Stimulated activated CD4-positive, alpha-beta T cell treated with anti-CD3 and anti-CD28 coated beads, TNF-alpha, amount 100 ng/mL, for 4 hours (primary cell): ENCODE data around the gene DEGS1.
"Not testable (repeated sequence)": the region's sequence is repeated elsewhere in the genome, so short reads cannot be mapped to it uniquely, and the experiment has no call there.

Experiments used
- DNase-seq, 3 experiments: peaks; one replicate each; pipeline ENCODE4 v3.0.0-alpha.2; 2020; ENCODE audit warnings: low read depth in 3 of 3

Gene DEGS1

DNA sequence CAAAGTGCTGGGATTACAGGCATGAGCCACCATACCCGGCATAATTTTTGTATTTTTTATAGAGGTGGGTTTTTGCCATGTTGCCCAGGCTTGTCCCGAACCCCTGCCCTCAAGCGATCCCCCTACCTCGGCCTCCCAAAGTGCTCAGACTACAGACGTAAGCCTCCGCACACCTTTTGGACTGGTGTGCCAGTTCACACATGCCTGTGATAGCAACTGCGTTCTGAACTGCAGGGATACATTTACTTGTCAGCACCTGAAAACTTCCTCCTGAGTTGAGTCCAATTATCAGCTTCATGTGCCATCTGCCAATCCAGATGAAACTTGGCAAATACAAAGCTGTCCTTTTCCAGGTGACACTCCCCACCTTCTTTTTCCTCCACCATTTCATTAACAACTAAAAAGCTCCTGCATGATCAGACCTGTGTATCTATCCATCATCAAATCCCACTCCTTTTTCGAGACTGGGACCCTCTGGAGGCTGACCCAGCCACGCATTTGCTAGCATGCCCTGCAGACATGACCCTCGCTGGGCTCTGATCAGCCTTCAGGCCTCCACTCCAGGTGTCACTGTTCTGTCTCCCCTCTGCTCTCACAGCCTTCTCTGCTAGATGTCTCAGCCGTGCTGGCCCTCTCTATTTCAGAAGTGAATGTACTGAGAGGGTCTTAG lies 2.1 kb upstream of the DEGS1 start:
- DNase-seq, result no peak

DNA sequence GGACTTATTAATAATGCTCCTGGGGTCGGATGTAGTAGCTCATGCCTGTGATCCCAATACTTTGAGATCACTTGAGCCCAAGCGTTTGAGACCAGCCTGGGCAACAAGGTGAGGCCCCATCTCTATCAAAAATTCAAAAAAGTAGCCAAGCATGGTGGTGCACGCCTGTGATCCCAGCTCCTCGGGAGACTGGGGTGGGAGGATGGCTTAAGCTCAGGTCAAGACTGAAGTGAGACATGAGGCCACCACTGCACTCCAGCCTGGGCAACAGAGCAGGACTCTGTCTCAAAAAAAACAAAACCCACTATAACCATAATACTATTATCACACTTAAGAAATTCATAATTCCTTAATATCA lies 1.6 kb upstream of the DEGS1 start:
- DNase-seq, result no peak

DNA sequence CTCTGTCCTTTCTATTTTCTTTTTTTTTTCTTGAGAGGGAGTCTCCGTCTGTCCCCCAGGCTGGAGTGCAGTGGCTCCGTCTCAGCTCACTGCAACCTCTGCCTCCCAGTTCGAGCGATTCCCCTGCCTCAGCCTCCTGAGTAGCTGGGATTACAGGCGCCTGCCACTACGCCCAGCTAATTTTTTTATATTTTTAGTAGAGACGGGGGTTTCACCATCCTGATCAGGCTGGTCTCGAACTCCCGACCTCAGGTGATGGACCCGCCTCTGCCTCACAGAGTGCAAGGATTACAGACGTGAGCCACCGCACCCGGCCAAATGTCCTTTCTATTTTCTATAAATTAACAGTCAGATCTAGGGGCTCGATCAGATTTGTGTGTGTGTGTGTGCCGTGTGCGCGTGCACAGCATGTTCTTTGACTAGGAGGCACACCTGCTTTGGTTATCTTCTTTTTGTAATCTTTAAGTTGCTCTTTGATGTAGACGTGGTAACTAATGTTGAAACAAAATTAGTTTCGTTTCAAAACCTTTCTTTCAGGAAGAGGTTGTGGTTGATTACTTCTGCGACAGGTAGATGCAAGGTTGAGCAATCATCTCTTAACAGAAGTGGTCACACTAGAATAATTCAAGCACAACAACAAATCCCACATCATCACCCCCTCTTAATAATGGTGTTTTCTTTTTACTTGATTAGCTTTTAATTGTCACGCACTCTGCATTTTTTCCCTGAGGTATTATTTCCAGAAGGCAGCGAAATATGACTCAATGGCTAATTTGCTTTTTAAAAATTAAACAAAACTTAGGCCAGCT lies 779 bp upstream of the DEGS1 start:
- DNase-seq, result peak in 1 of 3 experiments; percentile 23

DNA sequence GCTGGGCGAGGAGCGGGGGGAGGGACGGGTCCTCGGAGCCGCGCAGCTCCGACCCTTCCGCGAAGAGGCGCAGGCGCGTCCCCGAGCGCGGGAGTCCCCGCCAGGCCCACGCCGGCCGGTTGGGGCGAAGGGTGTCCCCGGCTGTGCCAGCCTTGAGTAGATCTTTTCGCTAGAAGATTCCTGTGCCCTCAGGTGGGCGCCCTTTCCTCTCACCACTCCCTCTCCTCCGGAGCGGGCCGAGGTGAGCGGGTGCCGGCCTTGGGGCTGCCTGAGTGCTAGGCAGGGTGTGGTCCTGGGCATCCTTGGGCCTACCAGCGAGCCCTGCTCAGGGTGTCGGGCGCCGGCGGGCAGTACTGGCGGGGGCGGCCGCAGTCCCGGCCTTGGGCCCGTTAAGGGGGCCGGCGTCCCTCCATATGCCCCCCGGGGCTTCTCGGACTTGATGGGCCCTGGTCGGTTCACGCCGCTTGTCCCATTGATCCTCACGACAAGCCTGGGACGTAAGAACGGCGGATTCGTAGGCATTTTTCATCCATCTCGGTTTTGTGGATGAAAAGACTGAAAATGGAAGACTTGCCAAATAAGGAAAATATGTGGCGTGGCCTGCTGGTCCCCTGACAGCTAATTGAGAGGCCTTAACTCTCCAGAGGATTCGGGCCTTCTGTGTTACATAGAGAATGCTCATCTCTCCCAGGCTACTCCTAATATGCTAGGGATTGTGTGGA lies 712 bp downstream of the DEGS1 start:
- DNase-seq, result peak; percentile 29 to 50 (median 48)

DNA sequence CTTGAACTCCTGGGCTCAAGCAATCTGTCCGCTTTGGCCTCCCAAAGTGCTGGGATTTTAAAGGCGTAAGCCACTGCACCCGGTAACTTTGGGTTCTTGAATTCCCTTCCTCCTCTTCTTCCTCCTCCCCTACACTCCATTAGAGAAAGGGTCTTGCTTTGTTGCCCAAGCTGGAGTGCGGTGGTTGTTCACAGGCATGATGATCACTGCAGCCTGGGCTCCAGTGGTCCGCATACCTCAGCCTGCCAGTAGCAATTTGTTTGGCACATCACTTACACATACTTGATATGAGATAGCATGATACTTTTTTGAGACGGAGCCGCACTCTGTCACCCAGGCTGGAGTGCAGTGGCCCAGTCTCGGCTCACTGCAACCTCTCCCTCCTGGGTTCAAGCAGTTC lies 2.2 kb downstream of the DEGS1 start:
- DNase-seq, result no peak

DNA sequence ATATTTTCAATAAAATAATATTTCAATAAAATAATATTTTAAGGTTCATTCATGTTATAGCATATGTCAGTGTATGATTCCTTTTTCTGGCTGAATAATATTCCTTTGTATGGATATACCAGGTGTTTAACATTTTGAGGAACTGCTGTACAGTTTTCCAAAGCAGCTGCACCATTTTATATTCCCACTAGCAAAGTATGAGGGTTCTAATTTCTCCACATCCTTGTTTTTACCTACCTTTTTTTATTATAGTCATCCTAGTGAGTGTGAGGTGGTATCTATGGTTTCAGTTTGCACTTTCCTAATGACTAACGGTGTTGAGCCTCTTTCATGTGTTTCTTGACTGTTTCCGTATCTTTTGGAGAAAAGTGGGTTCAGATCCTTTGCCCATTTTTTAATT lies 5.2 kb downstream of the DEGS1 start:
- no peak for DNase-seq

DNA sequence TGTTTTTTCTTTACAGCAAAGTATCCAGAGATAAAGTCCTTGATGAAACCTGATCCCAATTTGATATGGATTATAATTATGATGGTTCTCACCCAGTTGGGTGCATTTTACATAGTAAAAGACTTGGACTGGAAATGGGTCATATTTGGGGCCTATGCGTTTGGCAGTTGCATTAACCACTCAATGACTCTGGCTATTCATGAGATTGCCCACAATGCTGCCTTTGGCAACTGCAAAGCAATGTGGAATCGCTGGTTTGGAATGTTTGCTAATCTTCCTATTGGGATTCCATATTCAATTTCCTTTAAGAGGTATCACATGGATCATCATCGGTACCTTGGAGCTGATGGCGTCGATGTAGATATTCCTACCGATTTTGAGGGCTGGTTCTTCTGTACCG lies 6.5 kb downstream of the DEGS1 start:
- no peak for DNase-seq

DNA sequence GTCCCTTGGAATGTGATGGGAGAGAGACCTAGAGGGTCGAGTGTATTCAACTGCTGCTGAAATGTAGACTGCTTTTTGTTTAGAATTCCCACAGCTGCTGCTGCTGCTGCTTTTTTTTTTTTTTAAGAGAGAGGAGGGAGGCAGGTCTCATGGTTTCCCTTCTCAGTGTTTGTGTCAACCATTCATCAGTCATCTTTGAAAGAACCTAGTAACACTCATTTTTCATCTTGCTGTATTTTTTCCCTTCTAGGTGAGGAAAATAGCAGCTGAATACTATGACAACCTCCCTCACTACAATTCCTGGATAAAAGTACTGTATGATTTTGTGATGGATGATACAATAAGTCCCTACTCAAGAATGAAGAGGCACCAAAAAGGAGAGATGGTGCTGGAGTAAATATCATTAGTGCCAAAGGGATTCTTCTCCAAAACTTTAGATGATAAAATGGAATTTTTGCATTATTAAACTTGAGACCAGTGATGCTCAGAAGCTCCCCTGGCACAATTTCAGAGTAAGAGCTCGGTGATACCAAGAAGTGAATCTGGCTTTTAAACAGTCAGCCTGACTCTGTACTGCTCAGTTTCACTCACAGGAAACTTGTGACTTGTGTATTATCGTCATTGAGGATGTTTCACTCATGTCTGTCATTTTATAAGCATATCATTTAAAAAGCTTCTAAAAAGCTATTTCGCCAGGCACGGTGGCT lies 9.2 kb downstream of the DEGS1 start:
- DNase-seq, result no peak

DNA sequence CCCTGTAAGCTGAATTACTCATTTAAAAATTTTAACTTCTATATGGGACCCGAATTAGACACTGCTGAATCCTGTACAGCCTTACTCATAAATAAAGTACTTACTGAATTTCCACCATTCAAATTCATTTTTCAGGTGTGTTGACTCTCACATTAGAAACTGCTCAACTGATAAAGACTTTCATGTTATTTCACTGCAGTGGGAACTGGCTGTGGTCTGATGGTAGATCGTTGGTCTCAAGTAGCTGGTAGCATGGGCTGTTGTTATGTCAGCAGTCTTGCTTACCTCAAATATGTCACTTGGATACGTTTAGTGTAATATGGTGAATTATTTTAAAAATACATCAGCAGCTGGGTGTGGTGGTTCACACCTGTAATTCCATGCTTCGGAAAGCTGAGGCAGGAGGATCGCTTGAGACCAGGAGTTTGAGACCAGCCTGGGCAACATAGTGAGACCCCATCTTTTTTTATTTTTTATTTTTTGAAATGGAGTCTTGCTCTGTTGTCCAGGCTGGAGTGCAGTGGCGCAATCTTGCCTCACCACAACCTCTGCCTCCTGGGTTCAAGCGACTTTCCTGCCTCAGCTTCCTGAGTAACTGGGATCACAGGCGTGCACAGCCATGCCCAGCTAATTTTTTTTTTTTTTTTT lies 10.4 kb downstream of the DEGS1 start:
- no peak for DNase-seq

DNA sequence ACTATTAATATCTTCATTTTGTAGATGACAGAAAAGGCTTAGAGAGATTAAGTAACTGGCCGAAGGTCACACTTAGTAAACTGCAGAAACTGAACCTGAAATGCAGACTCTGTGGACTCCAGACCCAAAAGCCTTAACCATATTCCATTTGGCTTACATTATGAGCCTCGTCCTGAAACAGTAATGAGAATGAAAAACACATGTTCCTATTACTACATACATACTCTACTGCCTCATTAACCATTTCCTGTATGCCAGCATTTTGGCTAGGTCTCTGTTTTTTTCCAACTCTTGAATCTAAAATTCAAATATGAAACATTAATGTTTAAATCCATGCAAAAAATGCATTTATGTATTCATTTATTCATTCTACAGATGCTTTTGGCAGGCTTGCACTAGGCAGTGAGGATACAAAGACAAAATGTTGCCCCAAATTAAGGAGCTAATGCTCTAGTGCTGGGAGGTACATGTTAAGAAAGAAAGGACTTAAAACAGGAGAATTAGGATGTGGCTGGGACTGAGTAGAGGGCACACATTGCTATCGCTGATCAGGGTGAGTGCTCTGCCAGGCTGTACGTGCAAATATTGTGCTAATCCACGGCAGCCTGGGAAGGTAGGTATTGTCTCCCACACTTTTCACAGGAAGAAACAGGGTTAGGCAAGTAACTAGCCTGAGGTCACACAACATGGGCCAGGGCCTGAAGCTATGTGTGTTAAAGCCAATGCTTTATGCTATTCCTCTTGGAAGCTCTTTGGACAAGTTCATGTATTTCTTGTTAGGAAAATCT lies 14.0 kb downstream of the DEGS1 start:
- no peak for DNase-seq

DNA sequence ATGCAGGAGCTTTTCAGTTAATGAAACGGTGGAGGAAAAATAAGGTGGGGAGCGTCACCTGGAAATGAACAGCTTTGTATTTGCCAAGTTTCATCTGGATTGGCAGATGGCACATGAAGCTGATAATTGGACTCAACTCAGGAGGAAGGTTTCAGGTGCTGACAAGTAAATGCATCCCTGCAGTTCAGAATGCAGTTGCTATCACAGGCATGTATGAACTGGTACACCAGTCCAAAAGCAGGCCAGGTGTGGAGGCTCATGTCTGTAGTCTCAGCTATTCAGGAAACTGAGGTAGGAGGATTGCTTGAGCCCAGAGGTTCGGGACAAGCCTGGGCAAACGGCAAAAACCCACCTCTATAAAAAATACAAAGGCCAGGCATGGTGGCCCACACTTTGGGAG lies 15.5 kb downstream of the DEGS1 start:
- no peak for DNase-seq

DNA sequence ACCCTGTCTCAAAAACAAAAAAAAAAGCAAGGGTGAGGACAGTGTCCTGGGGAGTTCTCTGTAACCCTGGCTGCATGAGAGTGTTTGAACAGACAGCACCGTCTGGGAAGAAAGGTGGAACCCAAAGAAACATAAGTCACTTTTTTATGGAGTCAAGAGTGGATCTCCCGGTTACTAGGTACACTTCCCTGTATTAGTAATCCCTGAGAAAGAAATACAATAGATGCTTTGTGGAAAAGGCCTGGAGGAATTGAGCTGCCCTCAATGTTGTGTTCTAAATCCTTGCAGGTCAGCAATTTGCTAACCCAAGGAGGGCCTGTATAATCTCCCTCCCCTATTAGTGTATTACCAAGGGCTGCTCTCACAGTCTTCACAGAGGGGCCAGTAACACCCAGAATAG lies 16.6 kb downstream of the DEGS1 start:
- DNase-seq, result no peak

DNA sequence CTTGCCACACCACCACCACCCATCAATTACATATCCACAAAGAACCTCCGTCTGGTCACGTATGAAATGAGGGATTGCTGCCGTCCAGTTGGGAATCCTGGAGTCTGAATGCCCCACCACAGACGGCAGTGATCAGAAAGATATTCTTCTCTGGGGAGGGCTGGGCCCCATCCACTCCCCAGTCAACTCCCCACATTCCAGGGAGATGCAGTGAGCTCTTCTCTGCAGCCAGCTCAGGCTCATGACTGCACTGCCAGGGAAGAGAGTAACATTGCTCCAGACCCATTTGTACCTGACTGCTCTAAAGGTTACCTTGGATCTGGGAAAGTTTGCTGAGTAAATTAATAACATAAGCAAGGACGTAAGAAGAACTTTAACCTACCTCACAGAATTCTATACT lies 18.3 kb downstream of the DEGS1 start:
- DNase-seq, result no peak

DNA sequence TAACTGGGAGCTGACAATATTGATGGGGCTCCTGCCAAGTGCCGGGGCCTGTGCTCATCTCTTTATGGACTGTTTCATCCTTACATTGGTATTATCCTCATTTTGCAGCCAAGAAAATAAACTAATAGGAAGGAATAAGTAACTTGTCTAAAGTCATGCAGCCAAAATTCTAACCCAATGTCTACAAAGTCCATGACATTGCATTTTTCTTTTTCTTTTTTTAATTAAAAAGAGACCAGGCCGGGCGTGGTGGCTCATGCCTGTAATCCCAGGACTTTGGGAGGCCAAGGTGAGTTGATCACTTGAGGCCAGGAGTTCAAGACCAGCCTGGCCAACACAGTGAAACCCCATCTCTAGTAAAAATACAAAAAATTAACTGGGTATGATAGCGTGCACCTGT lies 18.8 kb downstream of the DEGS1 start:
- no peak for DNase-seq

DNA sequence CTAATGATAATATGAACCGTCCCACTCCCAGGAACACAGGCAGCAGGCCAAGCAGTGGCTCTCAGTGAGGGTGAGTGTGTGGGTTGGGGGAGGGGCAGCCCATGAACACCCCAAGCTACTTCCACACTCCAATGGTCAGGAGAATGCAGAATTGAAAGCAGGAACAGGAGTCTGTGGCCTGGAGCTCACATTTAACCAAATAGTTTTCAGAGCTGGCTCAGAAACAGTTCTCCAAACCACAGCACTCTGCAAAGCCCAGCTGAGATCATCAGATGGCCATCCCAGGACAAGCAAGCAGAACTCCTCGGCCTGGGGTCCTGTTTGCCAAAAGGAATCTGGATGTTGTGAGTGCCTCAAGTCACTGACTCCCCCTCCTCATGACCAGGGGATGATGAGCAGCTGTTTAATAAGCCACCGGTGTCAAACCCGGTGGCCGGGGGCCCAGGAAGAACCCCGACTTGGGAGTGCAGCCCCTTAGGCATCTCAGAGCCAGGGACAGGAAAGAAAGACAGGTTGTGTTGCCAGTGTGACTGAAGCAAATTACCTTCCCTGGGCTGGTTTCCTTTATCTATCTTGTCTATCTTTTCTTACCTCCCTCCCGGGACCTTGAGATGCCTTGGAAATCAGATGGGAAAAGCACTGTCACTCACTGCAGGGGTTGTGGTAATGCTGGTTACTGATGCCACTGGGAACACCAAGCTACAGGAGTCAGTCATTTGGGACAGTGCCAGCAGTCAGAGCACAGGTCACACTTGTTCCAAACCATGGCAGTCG lies 20.4 kb downstream of the DEGS1 start:
- DNase-seq, result no peak

DNA sequence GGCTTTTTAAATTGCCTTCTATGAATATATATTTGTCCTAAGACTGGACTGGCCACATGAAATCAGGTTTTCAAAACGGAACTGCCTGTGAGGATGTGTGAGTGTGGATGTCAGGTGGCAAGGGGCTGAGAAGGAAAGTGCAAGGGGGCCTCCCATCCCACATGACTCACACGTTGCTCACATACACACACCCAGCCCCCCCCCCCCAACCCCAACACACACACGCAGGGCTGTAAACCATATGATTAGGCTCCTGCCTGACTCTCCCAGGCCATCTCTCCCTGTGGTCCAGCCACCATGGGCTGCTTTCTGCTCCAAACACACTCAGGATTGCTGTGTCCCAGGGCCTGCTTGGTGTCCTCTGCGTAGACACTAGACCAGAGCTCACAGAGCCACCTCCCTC lies 22.4 kb downstream of the DEGS1 start:
- no peak for DNase-seq

DNA sequence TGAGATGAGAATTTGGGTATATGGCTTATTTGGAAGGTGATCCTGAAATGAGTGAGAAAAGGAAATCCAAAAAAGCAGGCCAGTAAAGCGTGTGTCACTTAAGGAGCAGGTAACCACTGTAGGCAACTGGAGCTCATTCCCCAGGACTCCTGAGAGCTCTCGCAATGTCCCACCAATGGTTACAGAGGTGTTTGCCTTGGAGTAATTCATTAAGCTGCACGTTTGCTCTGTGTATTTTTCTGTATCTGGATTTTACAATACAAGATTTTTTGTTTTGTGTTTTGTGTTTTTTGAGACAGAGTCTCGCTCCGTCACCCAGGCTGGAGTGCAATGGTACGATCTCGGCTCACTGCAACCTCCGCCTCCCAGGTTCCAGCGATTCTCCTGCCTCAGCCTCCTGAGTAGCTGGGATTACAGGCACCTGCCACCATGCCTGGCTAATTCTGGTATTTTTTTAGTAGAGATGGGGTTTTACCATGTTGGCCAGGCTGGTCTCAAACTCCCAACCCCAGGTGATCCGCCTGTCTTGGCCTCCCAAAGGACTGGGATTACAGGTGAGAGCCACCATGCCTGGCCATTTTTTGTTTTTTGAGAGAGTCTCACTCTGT lies 23.0 kb downstream of the DEGS1 start:
- DNase-seq, result not testable (repeated sequence)

DNA sequence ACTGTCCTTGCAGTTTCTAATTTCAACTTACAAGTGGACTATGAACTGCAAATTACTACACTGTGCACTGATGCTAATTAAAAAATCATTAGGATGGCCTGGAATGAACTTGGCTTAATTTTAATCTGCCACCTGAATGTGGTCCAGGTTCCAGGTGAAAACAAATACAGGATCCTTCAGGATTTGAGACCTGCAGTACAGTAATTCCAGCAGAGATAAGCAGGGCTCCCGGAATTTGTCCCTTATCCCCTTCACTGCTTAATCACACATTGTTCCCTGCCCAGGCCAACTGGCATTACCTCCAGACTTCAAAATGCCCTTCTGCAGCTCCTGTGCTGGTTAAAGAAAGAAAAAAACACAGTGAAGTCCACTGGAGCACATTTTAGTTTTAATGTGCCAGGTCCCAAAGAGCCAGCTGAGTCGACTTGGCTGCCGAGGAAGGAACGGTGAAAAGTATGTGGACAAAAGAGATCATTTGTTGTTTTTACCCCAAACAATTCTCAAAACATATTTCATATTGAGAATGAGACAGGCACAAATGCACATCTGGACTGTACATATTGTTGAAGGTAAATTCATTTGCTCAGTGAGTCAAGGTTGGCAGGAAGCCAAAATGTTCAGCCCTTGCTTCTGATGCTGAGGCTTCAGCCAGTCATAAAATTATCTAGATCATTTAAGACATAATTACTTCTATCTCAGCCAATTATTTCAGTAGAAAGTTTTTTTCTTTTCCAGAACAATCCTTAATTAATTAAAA lies 28.3 kb downstream of the DEGS1 start:
- no peak for DNase-seq

DNA sequence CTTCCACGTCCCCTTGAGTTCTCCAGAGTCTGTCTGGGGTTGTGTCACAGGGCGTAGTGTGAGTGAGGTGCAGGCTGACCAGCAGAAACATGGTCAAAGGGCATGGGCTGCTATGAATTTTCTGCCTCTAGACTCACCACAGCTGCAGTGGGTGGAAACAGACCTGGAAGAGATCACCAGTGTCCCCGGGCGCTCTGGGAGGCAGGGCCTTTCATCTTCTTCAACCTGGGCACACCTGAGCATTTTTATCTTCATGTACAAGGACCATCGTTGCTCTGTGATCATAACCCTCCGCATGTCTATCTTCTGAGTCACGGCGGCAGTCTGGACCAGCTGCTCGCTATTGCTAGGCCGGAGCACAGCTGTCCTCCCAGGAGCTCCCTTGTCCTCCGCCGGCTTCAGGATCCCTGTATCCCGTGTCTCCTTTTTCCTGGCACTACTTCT lies 29.6 kb downstream of the DEGS1 start:
- DNase-seq, result no peak
